Suppressor macrophage (primary cell): ENCODE measurements around the gene HTR3C.
"Not testable (repeated sequence)": the region's sequence is repeated elsewhere in the genome, so short reads cannot be mapped to it uniquely, and the experiment has no call there.

Source experiments
- DNase-seq, 4 experiments: peaks; one replicate each; pipeline ENCODE4 v3.0.0-alpha.2; 2020 to 2022

The HTR3C gene

GRCh38 chr3:184031187-184031792, 21.6 kb upstream of the HTR3C start, which contains the start of gene HTR3D:
HTR3D (plus strand) TSS chr3:184031742; CDS start chr3:184031742, 0 bp downstream.
- peak in 3 of 4 experiments; percentile 12 to 44 (median 44) for DNase-seq

- no peak for DNase-seq
These were observed 15.0 kb upstream of the HTR3C start for GRCh38 chr3:184037816-184038215.

DNA sequence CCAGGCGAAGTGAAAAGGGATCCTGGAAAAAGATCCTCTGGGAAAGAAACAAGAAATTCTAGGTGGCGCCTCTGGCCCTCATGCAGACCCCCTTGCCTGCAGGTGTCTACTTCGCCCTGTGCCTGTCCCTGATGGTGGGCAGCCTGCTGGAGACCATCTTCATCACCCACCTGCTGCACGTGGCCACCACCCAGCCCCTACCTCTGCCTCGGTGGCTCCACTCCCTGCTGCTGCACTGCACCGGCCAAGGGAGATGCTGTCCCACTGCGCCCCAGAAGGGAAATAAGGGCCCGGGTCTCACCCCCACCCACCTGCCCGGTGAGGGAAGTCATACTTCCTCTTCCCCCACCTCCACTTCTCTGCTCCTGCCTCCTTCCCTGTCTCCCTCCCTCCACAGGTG, 14.5 kb upstream of the HTR3C start:
- DNase-seq = not testable (repeated sequence)

GRCh38 chr3:184039414-184039813, 13.4 kb upstream of the HTR3C start:
- DNase-seq = peak in 1 of 4 experiments; percentile 14

DNA sequence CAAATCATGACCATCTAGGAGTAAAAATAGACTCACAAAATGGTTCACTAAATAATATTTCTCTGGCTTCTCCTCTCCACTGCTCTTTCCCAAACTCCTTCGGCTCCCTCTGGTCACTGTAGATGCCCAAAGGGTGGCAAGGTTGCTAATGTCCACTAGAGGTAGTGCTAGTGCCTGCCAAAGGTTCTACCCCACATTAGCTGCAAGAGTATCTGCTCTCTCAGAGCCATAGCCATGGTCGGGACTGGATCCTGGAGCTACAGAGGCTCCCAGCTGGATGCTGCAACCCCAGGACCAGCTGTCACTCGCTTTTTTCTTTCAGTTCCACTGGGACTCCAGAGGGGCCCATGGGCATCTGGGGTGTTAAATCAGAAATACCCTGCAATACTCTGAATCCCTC, 12.8 kb upstream of the HTR3C start:
- DNase-seq = peak in 3 of 4 experiments; percentile 30 to 39 (median 30)

DNA sequence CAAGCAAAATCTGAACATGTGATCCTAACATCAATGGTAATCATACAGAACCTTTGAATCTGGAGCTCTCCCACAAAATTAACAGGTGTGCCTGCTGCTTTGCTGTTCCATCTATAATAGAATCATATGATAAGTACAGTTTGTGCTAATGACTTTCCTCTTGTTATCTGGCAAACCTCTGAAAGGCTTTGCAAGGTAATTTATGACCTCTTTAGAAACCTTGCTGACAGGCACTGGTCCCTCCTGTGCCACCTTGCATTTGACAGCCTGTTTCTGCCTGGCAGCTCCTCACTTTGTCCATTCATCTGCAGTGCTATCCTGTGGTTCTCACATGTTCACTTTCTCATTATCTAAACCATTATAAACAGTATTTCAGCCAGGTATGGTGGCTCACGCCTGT, 10.2 kb upstream of the HTR3C start:
- no peak for DNase-seq

GRCh38 chr3:184045995-184046394, 6.9 kb upstream of the HTR3C start:
- DNase-seq = no peak

GRCh38 chr3:184050217-184050847, 2.5 kb upstream of the HTR3C start:
- peak in 1 of 4 experiments; percentile 8 for DNase-seq

GRCh38 chr3:184058029-184058428, 5.2 kb downstream of the HTR3C start:
- DNase-seq = no peak

- no peak for DNase-seq
These were observed 6.6 kb downstream of the HTR3C start for GRCh38 chr3:184059424-184059823.

- DNase-seq = no peak
These were observed 9.8 kb downstream of the HTR3C start for GRCh38 chr3:184062637-184063036.

GRCh38 chr3:184066211-184066610, 13.4 kb downstream of the HTR3C start:
- DNase-seq = no peak

- DNase-seq = no peak
These were observed 14.8 kb downstream of the HTR3C start for GRCh38 chr3:184067573-184068055.

DNA sequence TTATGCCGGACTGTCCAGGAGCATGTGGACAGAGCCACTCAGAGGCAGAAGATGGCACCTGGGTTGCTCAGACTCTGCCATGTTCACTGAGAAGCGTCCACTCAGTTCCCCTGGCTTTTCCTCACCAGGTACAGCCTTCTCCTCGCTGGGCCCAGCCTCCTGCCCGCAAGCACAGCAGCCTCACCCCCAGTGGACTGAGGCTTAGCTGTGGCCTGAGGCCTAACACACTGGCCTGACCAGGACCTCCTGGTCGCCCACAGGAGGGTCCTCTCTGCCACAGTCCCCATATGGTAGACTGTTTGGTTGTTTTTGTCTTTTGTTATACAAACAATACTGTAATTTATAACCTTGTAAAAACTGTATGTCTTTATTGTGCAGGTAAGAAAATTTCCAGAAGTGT, 15.5 kb downstream of the HTR3C start:
- DNase-seq = no peak

DNA sequence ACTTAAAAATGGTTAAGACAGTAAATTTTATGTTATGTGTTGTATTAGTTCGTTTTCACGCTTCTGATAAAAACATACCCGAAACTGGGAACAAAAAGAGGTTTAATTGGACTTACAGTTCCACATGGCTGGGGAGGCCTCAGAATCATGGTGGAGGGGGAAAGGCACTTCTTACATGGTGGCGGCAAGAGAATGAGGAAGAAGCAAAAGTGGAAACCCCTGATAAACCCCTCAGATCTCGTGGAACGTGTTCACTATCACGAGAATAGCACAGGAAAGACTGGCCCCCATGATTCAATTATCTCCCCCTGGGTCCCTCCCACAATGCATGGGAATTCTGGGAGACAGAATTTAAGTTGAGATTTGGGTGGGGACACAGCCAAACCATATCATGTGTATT, 18.3 kb downstream of the HTR3C start:
- not testable (repeated sequence) for DNase-seq

DNA sequence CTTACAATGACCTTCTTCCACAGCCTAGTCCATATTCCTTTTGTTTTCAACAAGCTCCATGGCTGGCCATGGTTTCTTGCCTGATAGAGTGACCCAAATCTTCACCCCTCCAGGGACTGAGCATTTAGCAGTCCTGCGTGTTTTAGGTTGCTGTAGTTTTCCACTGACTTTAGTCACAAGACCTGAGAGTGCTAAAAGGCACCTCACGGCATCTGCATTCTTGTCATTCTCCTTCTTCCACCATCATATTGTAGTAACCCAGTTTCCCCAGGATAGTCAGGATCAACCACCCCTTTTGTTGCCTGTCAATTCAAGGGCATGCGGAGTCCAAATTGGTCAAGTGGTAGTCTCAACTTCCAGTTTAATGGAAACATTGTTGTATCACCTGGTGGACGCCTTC, 20.8 kb downstream of the HTR3C start:
- no peak for DNase-seq

GRCh38 chr3:184075901-184076300, 23.1 kb downstream of the HTR3C start:
- DNase-seq = no peak

DNA sequence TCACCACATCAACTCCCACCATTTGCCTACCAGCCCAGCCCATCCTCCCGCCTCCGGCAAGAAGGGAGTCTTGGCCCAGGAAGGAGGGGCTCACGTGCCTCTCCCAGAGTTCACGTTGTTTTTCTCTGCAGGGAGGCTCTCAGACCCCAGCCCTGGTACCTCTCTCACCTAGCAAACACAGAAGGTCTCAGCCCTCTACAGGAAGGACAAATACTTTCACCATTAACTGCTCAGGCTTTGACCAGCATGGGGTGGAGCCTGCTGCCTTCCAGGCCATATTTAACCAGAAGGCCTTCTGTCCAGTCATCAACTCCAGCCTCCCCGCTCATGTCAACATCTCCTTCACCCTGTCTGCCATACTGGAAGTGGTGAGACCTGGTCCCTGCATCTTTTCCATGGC, 25.0 kb downstream of the HTR3C start:
- no peak for DNase-seq

DNA sequence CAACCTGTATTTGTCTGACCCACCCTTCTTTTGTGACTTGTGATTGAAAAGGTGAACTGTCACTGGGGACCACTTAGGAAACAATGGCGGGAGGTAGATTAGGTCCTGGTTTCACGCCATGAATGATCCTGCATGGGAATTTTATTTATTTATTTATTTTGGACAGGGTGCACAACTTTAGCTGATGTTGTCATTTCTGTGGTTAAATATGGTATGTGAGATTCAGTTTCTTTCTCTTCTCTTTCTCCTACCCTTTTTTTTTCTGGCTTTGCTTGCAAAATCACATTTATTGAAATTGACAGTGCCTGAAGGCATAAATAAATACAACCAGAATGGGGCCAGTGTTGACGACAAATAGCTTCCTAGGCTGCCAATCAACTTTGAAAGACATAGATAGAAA, 26.0 kb downstream of the HTR3C start:
- no peak for DNase-seq

GRCh38 chr3:184081116-184081830, 28.4 kb downstream of the HTR3C start:
- no peak for DNase-seq

DNA sequence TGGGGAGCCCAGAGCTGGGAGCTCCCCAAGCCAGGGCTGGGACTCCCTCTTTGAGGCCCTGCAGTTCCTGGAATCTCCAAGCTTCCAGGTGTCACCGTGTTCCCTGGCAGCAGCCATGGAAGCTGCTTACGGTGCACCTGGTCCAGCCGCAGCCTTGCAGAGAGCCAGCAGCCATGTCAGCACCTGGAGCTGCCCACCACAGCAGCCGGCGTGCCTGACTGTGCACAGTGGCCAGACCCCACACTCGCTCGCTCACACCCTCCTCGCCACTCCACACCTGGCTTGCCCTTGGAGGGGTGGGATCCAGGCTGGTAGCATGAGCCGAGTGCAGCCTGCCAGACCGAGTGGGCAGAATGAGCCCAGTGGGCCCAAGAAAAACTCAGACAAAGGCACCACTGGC, 29.2 kb downstream of the HTR3C start:
- no peak for DNase-seq

- no peak for DNase-seq
These were observed 29.6 kb downstream of the HTR3C start for GRCh38 chr3:184082465-184082864.

DNA sequence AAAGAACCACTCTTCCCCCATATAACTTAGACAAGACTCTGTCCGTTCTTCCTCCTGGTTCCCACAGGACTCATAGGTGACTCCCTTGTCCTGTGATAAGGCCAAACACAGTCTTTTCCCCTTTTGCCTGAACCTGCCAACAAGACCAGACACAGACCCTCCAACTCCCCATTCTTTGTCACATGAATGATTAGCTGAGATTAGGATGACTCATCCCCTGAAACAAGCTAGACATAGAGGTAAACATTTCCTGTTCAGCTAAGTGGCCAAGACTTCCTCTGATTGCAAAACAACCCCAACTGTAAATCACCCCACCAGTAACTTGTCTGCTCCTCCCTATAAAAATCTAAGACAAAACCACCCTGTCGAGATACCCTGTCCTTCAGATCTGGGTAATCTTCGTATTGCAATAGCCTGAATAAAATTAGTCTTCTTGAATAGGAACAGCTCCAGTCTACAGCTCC, 32.6 kb downstream of the HTR3C start:
- peak in 3 of 4 experiments; percentile 14 to 28 (median 15) for DNase-seq

DNA sequence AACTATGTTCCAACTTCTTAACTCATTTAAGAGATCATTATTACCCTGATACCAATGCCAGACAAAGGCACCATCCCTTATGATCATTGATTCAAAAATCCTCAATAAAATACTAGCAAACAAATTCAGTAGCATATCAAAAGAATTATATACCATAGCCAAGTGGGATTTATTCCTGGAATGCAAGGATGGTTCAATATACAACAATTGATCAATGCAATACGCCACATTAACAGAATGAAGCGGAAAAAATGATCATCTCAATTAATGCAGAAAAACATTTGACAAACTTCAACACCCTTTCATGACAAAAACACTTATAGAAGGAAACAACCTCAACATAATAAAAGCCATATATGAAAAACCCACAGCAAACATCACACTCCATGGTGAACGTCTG, 39.4 kb downstream of the HTR3C start:
- peak in 1 of 4 experiments; percentile 4 for DNase-seq
